GM23338 (cell line): Measurements from ENCODE around the gene P2RY6. TPM values are rescaled to one million over a fixed set of nuclear protein-coding genes. Genes with fewer than 3 reads are reported as not detected.

Experiments
- ATAC-seq: fragments of 200-7000 bp; cut with Tn5 transposase; 3 replicates; pipeline ENCODE4 v1.9.1; 2020
- DNase-seq: peaks from one replicate; pipeline ENCODE4 v3.0.0-alpha.2; 2015; ENCODE audit warnings: low spot score
- H2AFZ ChIP-seq: fragments of 200-600 bp; sonication (generic); 2 replicates; pipeline ENCODE4 v1.8.0; 2016; ENCODE audit warnings: antibody characterized with exemption, mild to moderate bottlenecking, moderate library complexity
- H3F3A ChIP-seq: fragments of 200-600 bp; sonication (generic); replicated peaks from 2 replicates; pipeline ENCODE4 v1.8.0; 2017; ENCODE audit warnings: antibody characterized with exemption, mixed run types, low read depth
- H3K27ac ChIP-seq: fragments of 200-600 bp; sonication (generic); 2 replicates; pipeline ENCODE4 v1.6.1; 2016; ENCODE audit warnings: low read depth
- H3K27me3 ChIP-seq: fragments of 200-600 bp; sonication (generic); 2 replicates; pipeline ENCODE4 v1.8.0; 2016; ENCODE audit warnings: mild to moderate bottlenecking, mixed run types, moderate library complexity; ENCODE audit not compliant: insufficient read depth
- H3K36me3 ChIP-seq: fragments of 200-600 bp; sonication (generic); 2 replicates; pipeline ENCODE4 v1.8.0; 2016; ENCODE audit warnings: mild to moderate bottlenecking; ENCODE audit not compliant: insufficient read depth
- H3K4me1 ChIP-seq: fragments of 200-600 bp; sonication (generic); 2 replicates; pipeline ENCODE4 v1.8.0; 2016; ENCODE audit warnings: mild to moderate bottlenecking, moderate library complexity; ENCODE audit not compliant: insufficient read depth
- H3K4me2 ChIP-seq: fragments of 200-600 bp; sonication (generic); 2 replicates; pipeline ENCODE4 v1.7.1; 2017; ENCODE audit warnings: mixed run types
- H3K4me3 ChIP-seq: fragments of 200-600 bp; sonication (generic); 2 replicates; pipeline ENCODE4 v1.6.1; 2016; ENCODE audit warnings: mixed run types
- H3K79me2 ChIP-seq: fragments of 200-600 bp; sonication (generic); replicated peaks from 2 replicates; pipeline ENCODE4 v1.8.0; 2017; ENCODE audit warnings: mild to moderate bottlenecking; ENCODE audit not compliant: insufficient read depth
- H3K9me2 ChIP-seq: fragments of 200-600 bp; sonication (generic); 2 replicates; pipeline ENCODE4 v1.8.0; 2017; ENCODE audit not compliant: insufficient read depth
- H4K20me1 ChIP-seq: fragments of 200-600 bp; sonication (generic); replicated peaks from 2 replicates; pipeline ENCODE4 v1.8.0; 2017; ENCODE audit warnings: mild to moderate bottlenecking; ENCODE audit not compliant: insufficient read depth
- H3K27ac Mint-ChIP-seq: 2 replicates; pipeline ENCODE4 v1.8.0; 2020; ENCODE audit warnings: inconsistent platforms, mild to moderate bottlenecking, moderate library complexity, mixed read lengths
- H3K27me3 Mint-ChIP-seq: 3 replicates; pipeline ENCODE4 v1.8.0; 2022; ENCODE audit warnings: low read depth, mild to moderate bottlenecking, moderate library complexity, mixed read lengths, inconsistent platforms; ENCODE audit not compliant: insufficient read depth, poor library complexity
- H3K36me3 Mint-ChIP-seq: 3 replicates; pipeline ENCODE4 v1.8.0; 2021; ENCODE audit warnings: low read depth, mild to moderate bottlenecking, inconsistent platforms, moderate library complexity, mixed read lengths
- H3K4me1 Mint-ChIP-seq: 3 replicates; pipeline ENCODE4 v1.8.0; 2020; ENCODE audit warnings: mild to moderate bottlenecking, inconsistent platforms, mixed read lengths
- H3K4me3 Mint-ChIP-seq: 3 replicates; pipeline ENCODE4 v1.8.0; 2021; ENCODE audit warnings: moderate library complexity, mild to moderate bottlenecking, inconsistent platforms, mixed read lengths
- H3K9me3 Mint-ChIP-seq: 3 replicates; pipeline ENCODE4 v1.8.0; 2020; ENCODE audit warnings: moderate library complexity, mild to moderate bottlenecking, inconsistent platforms, mixed read lengths
- CREB1 ChIP-seq: fragments of 250-450 bp; sonication (Bioruptor Pico); IDR thresholded peaks from 2 replicates; pipeline ENCODE4 v1.5.0; 2020; ENCODE audit warnings: low read depth, mild to moderate bottlenecking, moderate library complexity
- ETS1 ChIP-seq: IDR thresholded peaks from 2 replicates; pipeline ENCODE4 v1.6.1; 2016; ENCODE audit warnings: antibody characterized with exemption
- EZH2 ChIP-seq: fragments of 200-600 bp; sonication (generic); IDR thresholded peaks from one replicate; pipeline ENCODE4 v1.8.0; 2017; ENCODE audit warnings: antibody characterized with exemption, mild to moderate bottlenecking, low read depth; ENCODE audit not compliant: unreplicated experiment
- EZH2phosphoT487 ChIP-seq: fragments of 200-600 bp; sonication (generic); IDR thresholded peaks from one replicate; pipeline ENCODE4 v1.8.1; 2018; ENCODE audit warnings: antibody characterized with exemption; ENCODE audit not compliant: unreplicated experiment
- JUNB ChIP-seq: IDR thresholded peaks from one replicate; pipeline ENCODE4 v1.6.1; 2016; ENCODE audit warnings: antibody characterized with exemption; ENCODE audit not compliant: unreplicated experiment
- NANOG ChIP-seq: IDR thresholded peaks from 2 replicates; pipeline ENCODE4 v1.6.1; 2016; ENCODE audit warnings: antibody characterized with exemption, borderline replicate concordance
- POLR2AphosphoS5 ChIP-seq: IDR thresholded peaks from 2 replicates; pipeline ENCODE4 v1.6.1; 2016; ENCODE audit warnings: antibody characterized with exemption, low read depth
- REST ChIP-seq: IDR thresholded peaks from one replicate; pipeline ENCODE4 v1.6.1; 2018; ENCODE audit warnings: antibody characterized with exemption; ENCODE audit not compliant: unreplicated experiment
- STAT1 ChIP-seq: IDR thresholded peaks from one replicate; pipeline ENCODE4 v1.6.1; 2016; ENCODE audit warnings: antibody characterized with exemption; ENCODE audit not compliant: unreplicated experiment
- ZNF114 ChIP-seq: fragments of 250-450 bp; sonication (Bioruptor Pico); IDR thresholded peaks from 2 replicates; pipeline ENCODE4 v1.5.0; 2020; ENCODE audit warnings: mild to moderate bottlenecking, moderate library complexity
- ZNF331 ChIP-seq: fragments of 250-450 bp; sonication (Bioruptor Pico); IDR thresholded peaks from 2 replicates; pipeline ENCODE4 v1.5.0; 2020; ENCODE audit warnings: low read depth, mild to moderate bottlenecking, moderate library complexity
- polyA plus RNA-seq: library from polyadenylated mRNA; unstranded; fragments of >200 nt; fragmentation: Nextera tagmentation; extraction: Ambion mirVana; gene quantifications from 2 replicates; pipeline ENCODE4 v1.2.1, GENCODE V29; 2016
- total RNA-seq: library from RNA; depleted of rRNA; stranded (reverse); fragments of >200 nt; shearing (Covaris generic); gene quantifications from 2 replicates; pipeline ENCODE4 v1.2.3, GENCODE V29; 2014
- TF ChIP-seq, protein P1 (sequence below), 2 experiments: fragments of 200-600 bp in 1 of 2; sonication (generic) in 1 of 2; conservative IDR thresholded peaks; 2 replicates each; pipeline versions ENCODE4 v1.5.1 to v1.6.1; 2016 to 2017; ENCODE audit warnings: antibody characterized with exemption in 2 of 2, low read depth in 2 of 2, mild to moderate bottlenecking in 2 of 2, moderate library complexity in 1 of 2
- TF ChIP-seq, protein P2 (sequence below): fragments of 250-450 bp; sonication (Bioruptor Pico); IDR thresholded peaks from 2 replicates; pipeline ENCODE4 v1.5.0; 2020; ENCODE audit warnings: mild to moderate bottlenecking, moderate library complexity

Gene P2RY6
- total and polyA plus RNA-seq, 2 experiments from 2014 or later, result not detected

- Histone ChIP-seq H3K4me1 (peaks cover 7% of the 10 kb centered on the region; the same call in 1 of the 2 replicates), H2AFZ (no peak overlapping the region), H3K9me2 (no peaks in the 10 kb centered on the region), H3F3A (no peaks in the 10 kb centered on the region), H3K36me3 (no peaks in the 10 kb centered on the region), H3K27ac (no peak overlapping the region), H3K79me2 (peaks cover 5% of the 10 kb centered on the region; the same call in 1 of the 2 replicates), H3K27me3 (no peaks in the 10 kb centered on the region), H4K20me1 (peaks cover 10% of the 10 kb centered on the region), H3K4me2 (no peak overlapping the region), H3K4me3 (no peak overlapping the region)
- H3K36me3 Mint-ChIP-seq, result peaks cover 7% of the 10 kb centered on the region; the same call in 2 of the 3 replicates
- no peak overlapping the region for H3K4me3 Mint-ChIP-seq
- H3K9me3 Mint-ChIP-seq, result no peaks in the 10 kb centered on the region
- ATAC-seq, result no peak
- peaks cover 14% of the 10 kb centered on the region for H3K27me3 Mint-ChIP-seq
- TF ChIP-seq, protein P1, sequence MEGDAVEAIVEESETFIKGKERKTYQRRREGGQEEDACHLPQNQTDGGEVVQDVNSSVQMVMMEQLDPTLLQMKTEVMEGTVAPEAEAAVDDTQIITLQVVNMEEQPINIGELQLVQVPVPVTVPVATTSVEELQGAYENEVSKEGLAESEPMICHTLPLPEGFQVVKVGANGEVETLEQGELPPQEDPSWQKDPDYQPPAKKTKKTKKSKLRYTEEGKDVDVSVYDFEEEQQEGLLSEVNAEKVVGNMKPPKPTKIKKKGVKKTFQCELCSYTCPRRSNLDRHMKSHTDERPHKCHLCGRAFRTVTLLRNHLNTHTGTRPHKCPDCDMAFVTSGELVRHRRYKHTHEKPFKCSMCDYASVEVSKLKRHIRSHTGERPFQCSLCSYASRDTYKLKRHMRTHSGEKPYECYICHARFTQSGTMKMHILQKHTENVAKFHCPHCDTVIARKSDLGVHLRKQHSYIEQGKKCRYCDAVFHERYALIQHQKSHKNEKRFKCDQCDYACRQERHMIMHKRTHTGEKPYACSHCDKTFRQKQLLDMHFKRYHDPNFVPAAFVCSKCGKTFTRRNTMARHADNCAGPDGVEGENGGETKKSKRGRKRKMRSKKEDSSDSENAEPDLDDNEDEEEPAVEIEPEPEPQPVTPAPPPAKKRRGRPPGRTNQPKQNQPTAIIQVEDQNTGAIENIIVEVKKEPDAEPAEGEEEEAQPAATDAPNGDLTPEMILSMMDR (conservative IDR thresholded peaks at IDR 0.05; ENCODE audit: low read depth in 2 of 2), result no peak
- no peak for TF ChIP-seq JUNB
- TF ChIP-seq ZNF114, result no peak
- TF ChIP-seq ETS1, result no peak
- TF ChIP-seq REST, result no peak
- no peak for TF ChIP-seq POLR2AphosphoS5
- no peak for TF ChIP-seq EZH2
- TF ChIP-seq CREB1, result no peak
- TF ChIP-seq ZNF331, result no peak
- no peak for TF ChIP-seq NANOG
- no peak for TF ChIP-seq EZH2phosphoT487
- TF ChIP-seq, protein P2, sequence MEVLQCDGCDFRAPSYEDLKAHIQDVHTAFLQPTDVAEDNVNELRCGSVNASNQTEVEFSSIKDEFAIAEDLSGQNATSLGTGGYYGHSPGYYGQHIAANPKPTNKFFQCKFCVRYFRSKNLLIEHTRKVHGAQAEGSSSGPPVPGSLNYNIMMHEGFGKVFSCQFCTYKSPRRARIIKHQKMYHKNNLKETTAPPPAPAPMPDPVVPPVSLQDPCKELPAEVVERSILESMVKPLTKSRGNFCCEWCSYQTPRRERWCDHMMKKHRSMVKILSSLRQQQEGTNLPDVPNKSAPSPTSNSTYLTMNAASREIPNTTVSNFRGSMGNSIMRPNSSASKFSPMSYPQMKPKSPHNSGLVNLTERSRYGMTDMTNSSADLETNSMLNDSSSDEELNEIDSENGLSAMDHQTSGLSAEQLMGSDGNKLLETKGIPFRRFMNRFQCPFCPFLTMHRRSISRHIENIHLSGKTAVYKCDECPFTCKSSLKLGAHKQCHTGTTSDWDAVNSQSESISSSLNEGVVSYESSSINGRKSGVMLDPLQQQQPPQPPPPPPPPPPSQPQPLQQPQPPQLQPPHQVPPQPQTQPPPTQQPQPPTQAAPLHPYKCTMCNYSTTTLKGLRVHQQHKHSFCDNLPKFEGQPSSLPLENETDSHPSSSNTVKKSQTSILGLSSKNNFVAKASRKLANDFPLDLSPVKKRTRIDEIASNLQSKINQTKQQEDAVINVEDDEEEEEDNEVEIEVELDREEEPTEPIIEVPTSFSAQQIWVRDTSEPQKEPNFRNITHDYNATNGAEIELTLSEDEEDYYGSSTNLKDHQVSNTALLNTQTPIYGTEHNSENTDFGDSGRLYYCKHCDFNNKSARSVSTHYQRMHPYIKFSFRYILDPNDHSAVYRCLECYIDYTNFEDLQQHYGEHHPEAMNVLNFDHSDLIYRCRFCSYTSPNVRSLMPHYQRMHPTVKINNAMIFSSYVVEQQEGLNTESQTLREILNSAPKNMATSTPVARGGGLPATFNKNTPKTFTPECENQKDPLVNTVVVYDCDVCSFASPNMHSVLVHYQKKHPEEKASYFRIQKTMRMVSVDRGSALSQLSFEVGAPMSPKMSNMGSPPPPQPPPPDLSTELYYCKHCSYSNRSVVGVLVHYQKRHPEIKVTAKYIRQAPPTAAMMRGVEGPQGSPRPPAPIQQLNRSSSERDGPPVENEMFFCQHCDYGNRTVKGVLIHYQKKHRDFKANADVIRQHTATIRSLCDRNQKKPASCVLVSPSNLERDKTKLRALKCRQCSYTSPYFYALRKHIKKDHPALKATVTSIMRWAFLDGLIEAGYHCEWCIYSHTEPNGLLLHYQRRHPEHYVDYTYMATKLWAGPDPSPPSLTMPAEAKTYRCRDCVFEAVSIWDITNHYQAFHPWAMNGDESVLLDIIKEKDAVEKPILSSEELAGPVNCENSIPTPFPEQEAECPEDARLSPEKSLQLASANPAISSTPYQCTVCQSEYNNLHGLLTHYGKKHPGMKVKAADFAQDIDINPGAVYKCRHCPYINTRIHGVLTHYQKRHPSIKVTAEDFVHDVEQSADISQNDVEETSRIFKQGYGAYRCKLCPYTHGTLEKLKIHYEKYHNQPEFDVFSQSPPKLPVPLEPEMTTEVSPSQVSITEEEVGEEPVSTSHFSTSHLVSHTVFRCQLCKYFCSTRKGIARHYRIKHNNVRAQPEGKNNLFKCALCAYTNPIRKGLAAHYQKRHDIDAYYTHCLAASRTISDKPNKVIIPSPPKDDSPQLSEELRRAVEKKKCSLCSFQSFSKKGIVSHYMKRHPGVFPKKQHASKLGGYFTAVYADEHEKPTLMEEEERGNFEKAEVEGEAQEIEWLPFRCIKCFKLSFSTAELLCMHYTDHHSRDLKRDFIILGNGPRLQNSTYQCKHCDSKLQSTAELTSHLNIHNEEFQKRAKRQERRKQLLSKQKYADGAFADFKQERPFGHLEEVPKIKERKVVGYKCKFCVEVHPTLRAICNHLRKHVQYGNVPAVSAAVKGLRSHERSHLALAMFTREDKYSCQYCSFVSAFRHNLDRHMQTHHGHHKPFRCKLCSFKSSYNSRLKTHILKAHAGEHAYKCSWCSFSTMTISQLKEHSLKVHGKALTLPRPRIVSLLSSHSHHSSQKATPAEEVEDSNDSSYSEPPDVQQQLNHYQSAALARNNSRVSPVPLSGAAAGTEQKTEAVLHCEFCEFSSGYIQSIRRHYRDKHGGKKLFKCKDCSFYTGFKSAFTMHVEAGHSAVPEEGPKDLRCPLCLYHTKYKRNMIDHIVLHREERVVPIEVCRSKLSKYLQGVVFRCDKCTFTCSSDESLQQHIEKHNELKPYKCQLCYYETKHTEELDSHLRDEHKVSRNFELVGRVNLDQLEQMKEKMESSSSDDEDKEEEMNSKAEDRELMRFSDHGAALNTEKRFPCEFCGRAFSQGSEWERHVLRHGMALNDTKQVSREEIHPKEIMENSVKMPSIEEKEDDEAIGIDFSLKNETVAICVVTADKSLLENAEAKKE (CRISPR knock-in tag), result no peak
- no peak for TF ChIP-seq STAT1
- peaks cover 32% of the 10 kb centered on the region for H3K4me1 Mint-ChIP-seq
- no peak overlapping the region for H3K27ac Mint-ChIP-seq
- no peak for DNase-seq
Observed at GRCh38 chr11:73316422-73316821, 44.3 kb downstream of the P2RY6 start.
